A673 (cell line): ENCODE measurements around the gene NUDT14.

Source experiments
- EZH2 ChIP-seq: fragments of 200-600 bp; sonication (generic); IDR thresholded peaks from 2 replicates; pipeline ENCODE4 v1.6.1; 2017; ENCODE audit warnings: borderline replicate concordance, low read depth, mild to moderate bottlenecking, mixed read lengths, antibody characterized with exemption, low read length; ENCODE audit not compliant: poor library complexity, severe bottlenecking
- TF ChIP-seq, protein P1 (sequence below): fragments of 300-800, 200-600 bp; sonication (generic); conservative IDR thresholded peaks from 2 replicates; pipeline ENCODE4 v1.5.1; 2017; ENCODE audit warnings: low read depth, mild to moderate bottlenecking, antibody characterized with exemption, low read length, moderate library complexity, mixed read lengths

DNA sequence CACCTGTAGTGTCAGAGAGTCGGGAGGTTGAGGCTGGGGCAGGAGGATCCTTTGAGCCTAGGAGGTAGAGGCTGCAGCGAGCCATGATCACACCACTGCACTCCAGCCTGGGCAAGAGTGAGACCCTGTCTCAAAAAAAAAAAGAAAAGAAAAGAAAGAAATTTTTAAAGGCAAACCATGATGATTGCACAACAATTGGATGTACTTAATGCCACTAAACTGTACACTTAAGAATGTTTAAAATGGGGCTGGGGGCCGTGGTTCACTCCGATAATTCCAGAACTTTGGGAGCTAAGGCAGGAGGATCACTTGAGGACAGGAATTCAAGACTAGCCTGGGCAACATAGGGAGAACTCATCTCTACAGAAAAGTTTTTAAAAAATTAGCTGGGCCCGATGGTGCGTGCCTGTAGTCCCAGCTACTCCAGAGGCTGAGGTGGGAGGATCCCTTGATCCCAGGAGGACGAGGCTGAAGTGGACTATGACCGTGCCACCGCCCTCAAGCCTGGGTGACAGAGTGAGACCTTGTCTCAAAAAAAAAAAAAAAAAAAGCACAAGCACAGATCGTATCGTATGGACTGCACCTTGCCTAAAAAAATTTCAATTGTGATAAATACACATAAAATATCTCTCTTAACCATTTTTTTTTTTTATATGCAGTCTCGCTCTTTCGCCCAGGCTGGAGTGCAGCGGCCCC, 45.3 kb downstream of the NUDT14 start:
- TF ChIP-seq, protein P1, sequence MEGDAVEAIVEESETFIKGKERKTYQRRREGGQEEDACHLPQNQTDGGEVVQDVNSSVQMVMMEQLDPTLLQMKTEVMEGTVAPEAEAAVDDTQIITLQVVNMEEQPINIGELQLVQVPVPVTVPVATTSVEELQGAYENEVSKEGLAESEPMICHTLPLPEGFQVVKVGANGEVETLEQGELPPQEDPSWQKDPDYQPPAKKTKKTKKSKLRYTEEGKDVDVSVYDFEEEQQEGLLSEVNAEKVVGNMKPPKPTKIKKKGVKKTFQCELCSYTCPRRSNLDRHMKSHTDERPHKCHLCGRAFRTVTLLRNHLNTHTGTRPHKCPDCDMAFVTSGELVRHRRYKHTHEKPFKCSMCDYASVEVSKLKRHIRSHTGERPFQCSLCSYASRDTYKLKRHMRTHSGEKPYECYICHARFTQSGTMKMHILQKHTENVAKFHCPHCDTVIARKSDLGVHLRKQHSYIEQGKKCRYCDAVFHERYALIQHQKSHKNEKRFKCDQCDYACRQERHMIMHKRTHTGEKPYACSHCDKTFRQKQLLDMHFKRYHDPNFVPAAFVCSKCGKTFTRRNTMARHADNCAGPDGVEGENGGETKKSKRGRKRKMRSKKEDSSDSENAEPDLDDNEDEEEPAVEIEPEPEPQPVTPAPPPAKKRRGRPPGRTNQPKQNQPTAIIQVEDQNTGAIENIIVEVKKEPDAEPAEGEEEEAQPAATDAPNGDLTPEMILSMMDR: no peak
- TF ChIP-seq EZH2: no peak
